NCI-H2196 (cell line): ENCODE data around the gene VSTM4.

Experiments used
- DNase-seq: peaks from one replicate; lab custom pipeline; 2025; ENCODE audit not compliant: unreplicated experiment; lab: John Stamatoyannopoulos, UW

The VSTM4 gene

DNA sequence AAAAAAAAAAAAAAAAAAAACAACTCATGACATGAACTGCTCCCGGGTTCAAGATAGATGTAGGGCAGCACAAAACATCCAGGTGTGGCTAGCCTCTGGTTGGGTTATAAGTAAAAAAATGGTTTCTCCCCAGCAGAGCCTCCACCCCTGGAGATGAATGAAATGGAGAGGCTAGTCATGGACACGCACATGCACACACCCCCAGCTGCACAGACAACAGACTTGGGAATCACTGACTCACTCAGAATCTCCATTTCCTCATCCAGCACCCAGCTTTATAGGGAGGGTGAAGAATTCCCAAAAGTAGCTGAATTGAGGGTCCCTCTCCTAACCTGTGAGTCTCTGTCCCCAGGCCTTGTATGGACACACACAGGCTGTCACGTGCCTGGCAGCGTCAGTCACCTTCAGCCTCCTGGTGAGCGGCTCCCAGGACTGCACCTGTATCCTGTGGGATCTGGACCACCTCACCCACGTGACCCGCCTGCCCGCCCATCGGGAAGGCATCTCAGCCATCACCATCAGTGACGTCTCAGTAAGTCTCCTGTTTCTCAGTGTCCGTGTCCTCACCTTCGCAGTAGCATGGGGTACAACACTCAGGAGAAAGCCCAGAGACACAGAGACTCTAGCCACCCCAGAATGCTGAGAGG is 140.7 kb downstream of the VSTM4 start:
- DNase-seq: no peak

DNA sequence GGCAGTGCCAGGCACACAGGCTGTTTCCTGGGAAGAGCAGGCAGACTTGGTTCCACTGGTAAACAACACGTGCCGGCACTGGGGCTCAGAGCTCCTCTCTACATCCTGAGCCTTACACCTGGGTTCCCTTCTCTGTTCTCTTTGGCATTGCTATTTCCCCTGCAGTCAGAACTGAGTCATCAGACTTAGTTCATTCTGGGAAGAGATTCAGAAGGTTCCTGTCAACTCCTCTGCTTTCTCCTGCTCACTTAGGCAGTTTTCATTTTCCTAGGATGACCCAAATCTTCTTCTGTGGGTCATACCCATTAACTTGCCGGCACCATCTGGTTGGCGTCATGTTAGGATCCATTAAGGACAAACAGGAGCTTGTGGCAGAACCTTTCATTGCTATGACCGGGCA is 142.3 kb downstream of the VSTM4 start:
- no peak for DNase-seq

DNA sequence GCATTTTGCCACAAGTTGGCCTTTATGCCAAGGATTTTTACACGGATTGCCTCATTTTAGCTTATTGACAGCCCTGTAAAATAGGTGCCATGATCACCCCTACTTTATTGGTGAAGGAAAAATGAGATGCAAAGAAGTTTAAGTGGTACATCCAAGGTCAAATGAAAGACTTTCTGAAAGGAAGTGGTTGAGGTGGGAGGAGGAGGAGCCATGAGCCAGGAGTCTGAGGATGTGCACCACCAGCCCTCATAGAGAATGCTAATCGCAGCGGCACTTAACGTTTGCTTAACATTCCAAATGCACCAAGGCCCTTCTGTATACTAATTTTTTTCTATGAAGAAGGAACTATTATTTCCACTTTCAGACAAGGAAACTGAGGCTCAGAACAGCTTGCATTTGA is 144.7 kb downstream of the VSTM4 start:
- DNase-seq: no peak

DNA sequence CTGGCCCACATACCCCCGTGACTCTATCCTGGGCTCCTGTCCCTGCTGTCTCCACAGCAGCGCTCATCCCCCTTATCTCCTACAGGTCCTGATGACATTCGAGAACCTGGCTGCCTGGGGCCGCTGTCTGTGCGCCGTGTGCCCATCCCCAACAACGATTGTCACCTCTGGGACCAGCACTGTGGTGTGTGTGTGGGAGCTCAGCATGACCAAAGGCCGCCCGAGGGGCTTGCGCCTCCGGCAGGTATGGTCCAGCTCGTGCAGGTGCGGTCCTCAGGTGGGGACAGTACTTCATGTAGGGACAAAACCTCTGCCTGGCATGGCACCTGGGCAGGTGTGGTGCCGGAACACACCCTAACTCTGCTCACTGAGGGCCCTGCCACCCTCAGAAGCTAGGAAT is 145.3 kb downstream of the VSTM4 start:
- no peak for DNase-seq

DNA sequence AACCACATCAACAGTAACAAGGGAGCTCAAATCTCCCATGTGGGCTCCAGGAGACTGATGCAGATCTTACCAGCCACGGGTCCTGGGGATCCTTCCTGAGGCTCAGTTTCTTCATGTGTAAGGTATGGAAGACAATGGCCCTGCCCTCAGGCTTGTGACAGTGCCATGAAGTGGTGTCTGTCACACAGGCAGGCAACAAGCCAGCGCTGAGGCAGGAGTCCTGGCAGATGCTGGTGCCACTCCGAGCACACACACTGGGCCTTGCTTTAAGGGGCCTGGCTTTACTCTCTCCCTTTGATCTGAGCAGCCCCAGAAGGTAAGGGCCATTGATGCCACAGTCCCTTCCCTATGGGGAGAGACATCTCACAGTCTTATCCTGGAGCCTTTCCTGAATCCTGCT is 147.3 kb downstream of the VSTM4 start:
- no peak for DNase-seq

DNA sequence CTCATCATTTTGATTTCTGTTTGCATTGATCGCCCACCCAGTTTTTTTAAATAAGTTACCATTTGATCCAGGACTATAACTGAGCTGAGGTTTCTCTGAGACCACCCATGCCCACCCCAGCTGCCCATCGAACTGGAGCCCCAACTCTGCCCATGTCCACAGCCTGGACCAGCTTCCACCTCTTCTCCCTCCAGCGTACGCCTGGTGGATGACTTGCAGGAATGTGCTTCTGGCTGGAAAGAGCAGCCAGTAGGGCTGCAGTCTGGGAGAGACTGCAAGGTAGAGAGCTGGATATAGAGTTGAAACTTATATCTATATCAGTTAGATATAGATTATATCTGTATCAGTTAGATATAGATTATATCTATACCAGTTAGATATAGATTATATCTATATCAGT is 149.9 kb downstream of the VSTM4 start:
- no peak for DNase-seq
